ENCODE data around the gene GAPDH.

GAPDH gene

GRCh38 chr12:6546016-6546415, 11.7 kb downstream of the GAPDH start:
- TF ChIP-seq CTCF (IDR thresholded peaks at IDR 0.05; ENCODE audit: low read depth, low read length), result no peak
- H3K4me3 ChIP-seq (replicated peaks in 1 of 2; ENCODE audit: low read depth in 2 of 2, low read length in 2 of 2), result no peak overlapping the region
- no peak for DNase-seq (ENCODE audit: low read depth in 2 of 2)

- TF ChIP-seq CTCF (IDR thresholded peaks at IDR 0.05; ENCODE audit: low read depth, low read length), result no peak
- DNase-seq (ENCODE audit: low read depth in 2 of 2), result no peak
- peak overlapping the region in 1 of 2 donors; percentile 52 for H3K4me3 ChIP-seq (replicated peaks in 1 of 2; ENCODE audit: low read depth in 2 of 2, low read length in 2 of 2)
Observed at GRCh38 chr12:6547566-6547965, 13.2 kb downstream of the GAPDH start.

- TF ChIP-seq CTCF (IDR thresholded peaks at IDR 0.05; ENCODE audit: low read depth, low read length), result no peak
- DNase-seq (ENCODE audit: low read depth in 2 of 2), result peak; percentile 83 to 87
- H3K4me3 ChIP-seq (replicated peaks in 1 of 2; ENCODE audit: low read depth in 2 of 2, low read length in 2 of 2), result peak overlapping the region in 1 of 2 donors; percentile 52
Observed at GRCh38 chr12:6547987-6548386, 13.7 kb downstream of the GAPDH start.

GRCh38 chr12:6548556-6548955, 14.2 kb downstream of the GAPDH start:
- no peak for DNase-seq (ENCODE audit: low read depth in 2 of 2)
- TF ChIP-seq CTCF (IDR thresholded peaks at IDR 0.05; ENCODE audit: low read depth, low read length), result no peak
- peak overlapping the region in 1 of 2 donors; percentile 52 for H3K4me3 ChIP-seq (replicated peaks in 1 of 2; ENCODE audit: low read depth in 2 of 2, low read length in 2 of 2)

GRCh38 chr12:6548966-6549683, 14.8 kb downstream of the GAPDH start:
- no peak for TF ChIP-seq CTCF (IDR thresholded peaks at IDR 0.05; ENCODE audit: low read depth, low read length)
- DNase-seq (ENCODE audit: low read depth in 2 of 2), result peak; percentile 81 to 90
- peak overlapping the region in 1 of 2 donors; percentile 52 for H3K4me3 ChIP-seq (replicated peaks in 1 of 2; ENCODE audit: low read depth in 2 of 2, low read length in 2 of 2)

- DNase-seq (ENCODE audit: low read depth in 2 of 2), result no peak
- TF ChIP-seq CTCF (IDR thresholded peaks at IDR 0.05; ENCODE audit: low read depth, low read length), result no peak
- no peak overlapping the region for H3K4me3 ChIP-seq (replicated peaks in 1 of 2; ENCODE audit: low read depth in 2 of 2, low read length in 2 of 2)
Observed at GRCh38 chr12:6549684-6550151, 15.4 kb downstream of the GAPDH start.
